ENCODE results near the gene ARHGDIG. TPM values are rescaled to one million over a fixed set of nuclear protein-coding genes. Genes with fewer than 3 reads are reported as not detected.
A peak's percentile ranks its signal among the peaks of the same experiment; 100 is the strongest.

Gene ARHGDIG
- polyA plus RNA-seq, 3 donors, result not detected

DNA sequence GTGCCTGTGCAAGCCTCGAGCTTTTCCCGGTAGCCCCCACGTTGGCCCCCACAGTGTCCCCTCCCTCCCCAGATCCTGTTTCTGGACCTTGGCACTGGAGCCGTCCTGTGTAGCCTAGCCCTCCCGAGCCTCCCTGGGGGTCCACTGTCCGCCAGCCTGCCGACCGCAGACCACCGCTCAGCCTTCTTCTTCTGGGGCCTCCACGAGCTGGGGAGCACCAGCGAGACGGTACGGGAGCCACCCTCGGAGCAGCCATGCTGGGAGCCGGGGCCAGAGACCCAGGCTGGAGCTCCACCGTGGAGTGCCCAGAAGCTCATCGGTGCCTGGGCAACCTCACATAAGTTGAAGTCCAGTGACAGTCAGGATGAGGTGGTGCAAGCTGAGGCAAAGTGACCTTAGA lies 16.4 kb upstream of the ARHGDIG start:
- no peak overlapping the region for H3K4me3 Mint-ChIP-seq

DNA sequence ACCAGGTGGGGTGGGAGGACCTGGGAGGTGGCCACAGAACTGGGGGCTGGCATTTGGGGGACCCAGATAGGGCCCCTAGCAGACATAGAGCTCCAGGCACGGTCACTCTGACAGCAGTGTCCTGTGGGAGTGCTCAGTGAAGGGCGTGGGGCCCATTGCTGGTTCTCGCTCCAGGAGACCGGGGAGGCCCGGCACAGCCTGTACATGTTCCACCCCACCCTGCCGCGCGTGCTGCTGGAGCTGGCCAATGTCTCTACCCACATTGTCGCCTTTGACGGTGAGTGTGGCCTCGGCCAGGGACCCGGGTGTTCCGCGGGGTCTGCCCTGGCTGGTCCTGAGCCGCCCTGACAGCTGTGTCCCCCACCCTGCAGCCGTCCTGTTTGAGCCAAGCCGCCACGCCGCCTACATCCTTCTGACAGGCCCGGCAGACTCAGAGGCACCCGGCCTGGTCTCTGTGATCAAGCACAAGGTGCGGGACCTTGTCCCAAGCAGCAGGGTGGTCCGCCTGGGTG lies 15.9 kb upstream of the ARHGDIG start:
- Histone ChIP-seq H3K4me3 (replicated peaks in 1 of 3; ENCODE audit: low read depth in 2 of 3, low read length in 3 of 3) (no peak overlapping the region), H2AFZ (ENCODE audit: insufficient read depth, low read depth, low read length, poor library complexity, severe bottlenecking) (no peak overlapping the region), H3K9me3 (replicated peaks in 1 of 2; ENCODE audit: control insufficient read depth in 1 of 2, insufficient read depth in 1 of 2, low read length in 2 of 2) (no peaks in the 10 kb centered on the region), H3K9ac (ENCODE audit: insufficient read depth, low read length, poor library complexity, severe bottlenecking) (no peak overlapping the region), H3K27me3 (ENCODE audit: control insufficient read depth in 2 of 2, insufficient read depth in 2 of 2, low read length in 2 of 2) (no peaks in the 10 kb centered on the region), H3K27ac (ENCODE audit: low read depth in 1 of 2, low read length in 2 of 2) (no peak overlapping the region), H4K20me1 (ENCODE audit: insufficient read depth, low read length) (no peaks in the 10 kb centered on the region), H3K4me2 (replicated peaks; ENCODE audit: extremely low read depth, low read length, poor library complexity, severe bottlenecking) (no peak overlapping the region), H3K36me3 (replicated peaks in 1 of 2; ENCODE audit: control insufficient read depth in 1 of 2, insufficient read depth in 2 of 2, low read length in 2 of 2) (peaks cover 44 to 51% of the 10 kb centered on the region in 2 donors), H3K79me2 (ENCODE audit: insufficient read depth, low read length) (no peaks in the 10 kb centered on the region), H3K4me1 (ENCODE audit: control insufficient read depth in 1 of 2, insufficient read depth in 2 of 2, low read length in 2 of 2) (no peaks in the 10 kb centered on the region)
- intact Hi-C loops (cut with micrococcal nuclease), result no loop called here
- peak overlapping the region in 1 of 7 donors; percentile 57 for H3K27ac Mint-ChIP-seq
- H3K4me1 Mint-ChIP-seq, result no peaks in the 10 kb centered on the region
- WGBS (ENCODE audit: insufficient coverage), result 97% methylated on average over 23 of the region's 23 CpGs
- TF ChIP-seq, protein P1, sequence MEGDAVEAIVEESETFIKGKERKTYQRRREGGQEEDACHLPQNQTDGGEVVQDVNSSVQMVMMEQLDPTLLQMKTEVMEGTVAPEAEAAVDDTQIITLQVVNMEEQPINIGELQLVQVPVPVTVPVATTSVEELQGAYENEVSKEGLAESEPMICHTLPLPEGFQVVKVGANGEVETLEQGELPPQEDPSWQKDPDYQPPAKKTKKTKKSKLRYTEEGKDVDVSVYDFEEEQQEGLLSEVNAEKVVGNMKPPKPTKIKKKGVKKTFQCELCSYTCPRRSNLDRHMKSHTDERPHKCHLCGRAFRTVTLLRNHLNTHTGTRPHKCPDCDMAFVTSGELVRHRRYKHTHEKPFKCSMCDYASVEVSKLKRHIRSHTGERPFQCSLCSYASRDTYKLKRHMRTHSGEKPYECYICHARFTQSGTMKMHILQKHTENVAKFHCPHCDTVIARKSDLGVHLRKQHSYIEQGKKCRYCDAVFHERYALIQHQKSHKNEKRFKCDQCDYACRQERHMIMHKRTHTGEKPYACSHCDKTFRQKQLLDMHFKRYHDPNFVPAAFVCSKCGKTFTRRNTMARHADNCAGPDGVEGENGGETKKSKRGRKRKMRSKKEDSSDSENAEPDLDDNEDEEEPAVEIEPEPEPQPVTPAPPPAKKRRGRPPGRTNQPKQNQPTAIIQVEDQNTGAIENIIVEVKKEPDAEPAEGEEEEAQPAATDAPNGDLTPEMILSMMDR (IDR thresholded peaks at IDR 0.05), result no peak
- no peak overlapping the region for H3K4me3 Mint-ChIP-seq
- peak in 1 of 3 donors; percentile 1 for DNase-seq
- H3K9me3 Mint-ChIP-seq, result peaks cover 0 to 2% (median 0%) of the 10 kb centered on the region in 7 donors
- H3K36me3 Mint-ChIP-seq, result peaks cover 39 to 54% of the 10 kb centered on the region in 2 donors
- H3K27me3 Mint-ChIP-seq (ENCODE audit: low read depth in 3 of 3), result peaks cover 0 to 1% (median 0%) of the 10 kb centered on the region in 3 donors

More for the DNA sequence above, 16.4 kb upstream of the ARHGDIG start:
- TF ChIP-seq, protein P1 (IDR thresholded peaks at IDR 0.05), result no peak
- peaks cover 0 to 1% (median 0%) of the 10 kb centered on the region in 3 donors for H3K27me3 Mint-ChIP-seq (ENCODE audit: low read depth in 3 of 3)
- DNase-seq, result no peak
- H3K79me2 ChIP-seq (ENCODE audit: insufficient read depth, low read length), result no peaks in the 10 kb centered on the region
- intact Hi-C loops (cut with micrococcal nuclease), result no loop called here
- no peak overlapping the region for H3K9ac ChIP-seq (ENCODE audit: insufficient read depth, low read length, poor library complexity, severe bottlenecking)
- no peak overlapping the region for H3K4me3 ChIP-seq (replicated peaks in 1 of 3; ENCODE audit: low read depth in 2 of 3, low read length in 3 of 3)
- H3K27ac Mint-ChIP-seq, result peak overlapping the region in 1 of 7 donors; percentile 10
- no peak overlapping the region for H3K27ac ChIP-seq (ENCODE audit: low read depth in 1 of 2, low read length in 2 of 2)
- peaks cover 49 to 53% of the 10 kb centered on the region in 2 donors for H3K36me3 ChIP-seq (replicated peaks in 1 of 2; ENCODE audit: control insufficient read depth in 1 of 2, insufficient read depth in 2 of 2, low read length in 2 of 2)
- peaks cover 44 to 59% of the 10 kb centered on the region in 2 donors for H3K36me3 Mint-ChIP-seq
- peaks cover 4% of the 10 kb centered on the region for H3K4me1 Mint-ChIP-seq
- H3K9me3 ChIP-seq (replicated peaks in 1 of 2; ENCODE audit: control insufficient read depth in 1 of 2, insufficient read depth in 1 of 2, low read length in 2 of 2), result no peaks in the 10 kb centered on the region
- H2AFZ ChIP-seq (ENCODE audit: insufficient read depth, low read depth, low read length, poor library complexity, severe bottlenecking), result no peak overlapping the region
- no peak overlapping the region for H3K4me2 ChIP-seq (replicated peaks; ENCODE audit: extremely low read depth, low read length, poor library complexity, severe bottlenecking)
- no peaks in the 10 kb centered on the region for H3K27me3 ChIP-seq (ENCODE audit: control insufficient read depth in 2 of 2, insufficient read depth in 2 of 2, low read length in 2 of 2)
- no peaks in the 10 kb centered on the region for H3K4me1 ChIP-seq (ENCODE audit: control insufficient read depth in 1 of 2, insufficient read depth in 2 of 2, low read length in 2 of 2)
- WGBS (ENCODE audit: insufficient coverage), result 97% methylated on average over 17 of the region's 17 CpGs
- H3K9me3 Mint-ChIP-seq, result peaks cover 0 to 2% (median 0%) of the 10 kb centered on the region in 7 donors
- no peaks in the 10 kb centered on the region for H4K20me1 ChIP-seq (ENCODE audit: insufficient read depth, low read length)

All from CD14-positive monocyte (primary cell).